Fibroblast of lung (primary cell): ENCODE results near the gene NUDCD3.

Experiments used
- EZH2 ChIP-seq: IDR thresholded peaks from 2 replicates; pipeline ENCODE4 v1.5.1; 2012; ENCODE audit warnings: low read length, control low read depth, mild to moderate bottlenecking; ENCODE audit errors: missing control alignments
- TF ChIP-seq, protein P1 (sequence below), 2 donors: IDR thresholded peaks in 1 of 2; conservative IDR thresholded peaks in 1 of 2; 1 replicate in 1 of 2; 2 replicates in 1 of 2; pipeline ENCODE4 v1.5.1; 2011 to 2012; ENCODE audit warnings: low read length in 2 of 2, control low read depth in 1 of 2, inconsistent platforms in 1 of 2, low read depth in 1 of 2, mild to moderate bottlenecking in 1 of 2

DNA sequence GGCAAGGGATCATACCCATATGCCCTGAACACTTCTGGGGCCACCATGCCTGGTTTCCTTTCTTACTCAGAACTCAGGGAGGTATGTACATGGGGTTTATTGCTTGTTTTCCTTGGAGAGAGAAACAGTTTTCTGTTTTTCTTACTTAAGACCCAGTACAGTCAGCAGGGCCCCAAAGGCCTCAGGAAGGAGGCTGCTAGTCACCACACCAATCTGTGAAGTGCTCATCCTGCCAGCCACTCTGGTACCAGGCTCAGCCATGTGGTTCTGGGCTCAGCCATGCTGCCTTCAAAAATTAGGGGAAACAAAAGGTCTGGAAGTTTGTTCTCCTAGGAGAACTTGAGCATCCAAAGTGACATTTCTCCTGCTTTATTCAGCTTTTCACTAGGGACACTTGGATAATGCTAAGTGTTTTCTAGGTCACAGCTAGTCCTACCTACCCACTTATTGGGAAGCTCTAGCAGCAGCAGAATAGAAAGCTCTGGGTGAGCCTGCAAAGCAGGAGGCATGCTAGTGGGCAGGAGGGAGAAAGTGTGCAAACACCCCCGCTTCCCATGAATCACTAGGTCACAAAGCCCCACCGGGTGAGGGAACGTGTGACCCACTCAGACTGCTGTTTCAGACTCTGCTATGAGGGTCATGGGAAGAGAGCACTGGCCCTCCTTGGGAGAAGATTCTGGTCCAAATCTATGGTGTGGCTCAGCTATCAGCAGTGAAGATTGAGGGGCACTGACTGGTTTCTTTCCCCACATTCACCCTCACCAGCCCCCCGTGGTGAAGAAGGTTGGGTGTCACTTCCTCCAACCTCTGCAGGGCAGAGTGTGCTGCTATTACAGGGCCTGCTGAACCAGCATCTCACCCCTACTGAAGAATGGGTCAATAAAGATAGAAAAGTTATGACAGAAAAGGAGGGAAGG is 23.9 kb downstream of the NUDCD3 start:
- TF ChIP-seq, protein P1, sequence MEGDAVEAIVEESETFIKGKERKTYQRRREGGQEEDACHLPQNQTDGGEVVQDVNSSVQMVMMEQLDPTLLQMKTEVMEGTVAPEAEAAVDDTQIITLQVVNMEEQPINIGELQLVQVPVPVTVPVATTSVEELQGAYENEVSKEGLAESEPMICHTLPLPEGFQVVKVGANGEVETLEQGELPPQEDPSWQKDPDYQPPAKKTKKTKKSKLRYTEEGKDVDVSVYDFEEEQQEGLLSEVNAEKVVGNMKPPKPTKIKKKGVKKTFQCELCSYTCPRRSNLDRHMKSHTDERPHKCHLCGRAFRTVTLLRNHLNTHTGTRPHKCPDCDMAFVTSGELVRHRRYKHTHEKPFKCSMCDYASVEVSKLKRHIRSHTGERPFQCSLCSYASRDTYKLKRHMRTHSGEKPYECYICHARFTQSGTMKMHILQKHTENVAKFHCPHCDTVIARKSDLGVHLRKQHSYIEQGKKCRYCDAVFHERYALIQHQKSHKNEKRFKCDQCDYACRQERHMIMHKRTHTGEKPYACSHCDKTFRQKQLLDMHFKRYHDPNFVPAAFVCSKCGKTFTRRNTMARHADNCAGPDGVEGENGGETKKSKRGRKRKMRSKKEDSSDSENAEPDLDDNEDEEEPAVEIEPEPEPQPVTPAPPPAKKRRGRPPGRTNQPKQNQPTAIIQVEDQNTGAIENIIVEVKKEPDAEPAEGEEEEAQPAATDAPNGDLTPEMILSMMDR (conservative IDR thresholded peaks at IDR 0.05 in 1 of 2, IDR thresholded peaks at IDR 0.05 in 1 of 2; ENCODE audit: low read depth in 1 of 2, low read length in 2 of 2) = no peak
- TF ChIP-seq EZH2 = no peak
